Tongue (tissue), 2 donors: ENCODE measurements around the gene CCDC85B. TPM values are rescaled to one million over a fixed set of nuclear protein-coding genes. Genes with fewer than 3 reads are reported as not detected.
A peak's percentile ranks its signal among the peaks of the same experiment; 100 is the strongest.

Experiments used
- DNase-seq: peaks from one replicate; pipeline ENCODE4 v3.0.0-alpha.2; 2015
- total RNA-seq: library from RNA; depleted of rRNA; stranded (reverse); fragments of >200 nt; gene quantifications from one replicate; pipeline ENCODE4 v1.2.3, GENCODE V29; 2014

Gene CCDC85B
- total RNA-seq, 1 donor from 2014 or later, result 26.2 TPM

DNA sequence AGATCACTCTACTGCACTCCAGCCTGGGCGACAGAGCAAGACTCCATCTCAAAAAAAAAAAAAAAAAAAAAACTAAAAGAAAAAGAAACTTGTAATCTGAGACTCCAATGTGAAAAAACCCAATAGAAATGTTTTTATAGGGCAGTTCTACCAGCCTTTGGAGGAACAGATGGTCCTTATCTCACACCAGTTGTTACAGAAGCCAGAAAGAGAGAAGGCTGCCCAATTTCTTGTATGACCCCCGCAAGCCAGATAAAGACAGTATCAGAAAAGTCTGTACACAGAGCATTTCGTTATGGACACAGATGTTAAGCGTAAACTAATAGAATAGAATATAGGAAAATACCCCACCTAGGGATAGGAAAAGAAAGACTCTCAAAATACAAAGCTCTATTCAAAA is 43.5 kb downstream of the CCDC85B start:
- DNase-seq, result peak; percentile 65

DNA sequence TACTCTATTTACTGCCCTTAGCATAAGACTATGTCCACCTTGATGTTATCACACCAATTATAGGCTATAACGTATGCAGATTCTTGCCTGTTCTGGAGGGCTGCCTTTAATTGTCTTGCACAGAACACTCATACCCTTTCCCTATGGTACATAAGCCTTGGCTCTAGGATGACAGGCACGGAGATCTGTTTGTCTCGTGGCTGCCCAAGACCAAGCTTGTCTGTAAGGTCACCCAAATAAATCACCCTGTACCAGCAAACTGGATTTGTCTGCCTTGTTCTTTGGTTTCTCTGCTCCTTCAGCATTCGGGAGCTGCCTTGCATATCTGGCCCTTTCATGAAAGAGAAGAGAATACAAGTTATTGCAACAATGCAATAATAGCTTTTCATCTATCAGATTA is 47.3 kb downstream of the CCDC85B start:
- no peak for DNase-seq

Other genes with a start within 250 kb of the CCDC85B start
- 18.8 TPM for gene RELA, start 227.8 kb upstream of the CCDC85B start, total RNA-seq
- 39.5 TPM for gene KAT5, start 178.4 kb upstream of the CCDC85B start, total RNA-seq
- gene RNASEH2C, start 169.9 kb upstream of the CCDC85B start, total RNA-seq, result 20.2 TPM
- 4.6 TPM for gene AP5B1, start 109.7 kb upstream of the CCDC85B start, total RNA-seq
- gene OVOL1, start 103.6 kb upstream of the CCDC85B start, total RNA-seq, result 2.1 TPM
- 0.10 TPM for gene SNX32, start 56.7 kb upstream of the CCDC85B start, total RNA-seq
- 413 TPM for gene CFL1, start 32.5 kb upstream of the CCDC85B start, total RNA-seq
- gene MUS81, start 30.2 kb upstream of the CCDC85B start, total RNA-seq, result 48.4 TPM
- 39.7 TPM for gene EFEMP2, start 17.9 kb upstream of the CCDC85B start, total RNA-seq
- gene CTSW, start 10.8 kb upstream of the CCDC85B start, total RNA-seq, result 0.82 TPM
- 90.9 TPM for gene FIBP, start 2.2 kb upstream of the CCDC85B start, total RNA-seq
- 0.21 TPM for gene FOSL1, start 9.7 kb downstream of the CCDC85B start, total RNA-seq
- gene C11orf68, start 28.4 kb downstream of the CCDC85B start, total RNA-seq, result 30.1 TPM
- 49.2 TPM for gene DRAP1, start 28.8 kb downstream of the CCDC85B start, total RNA-seq
- not detected for gene TSGA10IP, start 54.8 kb downstream of the CCDC85B start, total RNA-seq
- gene SART1, start 71.1 kb downstream of the CCDC85B start, total RNA-seq, result 66.7 TPM
- 34.2 TPM for gene EIF1AD, start 111.5 kb downstream of the CCDC85B start, total RNA-seq
- 29.8 TPM for gene BANF1, start 111.8 kb downstream of the CCDC85B start, total RNA-seq
- gene CST6, start 121.3 kb downstream of the CCDC85B start, total RNA-seq, result 2.3 TPM
- not detected for gene CATSPER1, start 135.8 kb downstream of the CCDC85B start, total RNA-seq
- not detected for gene GAL3ST3, start 158.5 kb downstream of the CCDC85B start, total RNA-seq
- gene SF3B2, start 161.7 kb downstream of the CCDC85B start, total RNA-seq, result 95.4 TPM
- 27.0 TPM for gene PACS1, start 179.6 kb downstream of the CCDC85B start, total RNA-seq